Measurements from ENCODE around the gene PROSER3. TPM values are rescaled to one million over a fixed set of nuclear protein-coding genes. Genes with fewer than 3 reads are reported as not detected.

Gene PROSER3
- total RNA-seq = 10 to 100 TPM in 1 of 2 donors, 1 to 10 TPM in 1; 7.3 to 14.2 TPM

DNA sequence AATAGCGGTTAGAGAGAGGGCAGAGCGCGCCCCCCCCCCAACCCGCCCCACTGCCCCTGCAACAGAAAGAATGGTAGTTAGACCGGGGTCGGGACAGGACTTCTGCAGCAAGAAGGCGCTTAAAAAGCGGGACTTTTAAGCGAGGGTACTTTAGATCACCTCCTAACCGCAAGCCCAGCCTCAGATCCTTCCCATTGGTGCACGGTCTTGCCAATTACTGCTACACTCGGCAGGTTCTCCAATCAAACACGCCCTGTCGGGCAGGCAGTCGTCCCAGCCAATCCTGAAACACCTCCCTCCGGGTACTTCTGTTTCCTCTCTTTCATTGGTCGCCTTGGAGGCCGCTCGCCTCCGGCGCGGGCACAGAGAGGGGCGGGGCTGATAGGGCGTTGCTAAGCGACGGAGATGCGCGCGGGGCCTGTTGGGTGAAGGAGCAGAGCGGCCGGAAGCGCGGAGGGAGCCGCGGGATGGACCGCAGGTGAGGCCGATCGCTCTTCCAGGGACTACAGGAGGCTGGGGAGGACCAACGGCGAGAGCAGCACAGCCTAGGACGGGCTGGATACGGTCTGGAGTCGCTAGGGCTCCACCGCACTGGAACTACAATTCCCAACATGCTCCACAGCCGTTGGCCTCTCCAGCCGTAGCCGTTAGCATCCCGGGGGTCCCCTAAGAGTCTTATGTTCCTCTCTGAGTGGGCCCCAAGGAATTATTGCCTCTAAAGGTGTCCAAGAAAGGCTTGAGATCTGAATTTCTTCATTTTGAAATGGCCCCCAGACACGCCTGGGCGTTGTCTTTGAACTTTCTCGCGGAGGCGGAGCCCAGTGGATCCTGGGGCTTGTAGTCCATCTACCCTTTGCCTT lies at the start of gene PROSER3:
TSS of gene PROSER3 (plus strand) at position 428 of the 860 bp plus-strand sequence. CDS start at position 468, 40 bp downstream.
- peak within 1 kb of the TSS; percentile 77 to 94 (median 90) for H3K27ac ChIP-seq
- peak; percentile 28 to 87 (median 86) for TF ChIP-seq POLR2A (IDR thresholded peaks at IDR 0.05)
- TF ChIP-seq, protein P1, sequence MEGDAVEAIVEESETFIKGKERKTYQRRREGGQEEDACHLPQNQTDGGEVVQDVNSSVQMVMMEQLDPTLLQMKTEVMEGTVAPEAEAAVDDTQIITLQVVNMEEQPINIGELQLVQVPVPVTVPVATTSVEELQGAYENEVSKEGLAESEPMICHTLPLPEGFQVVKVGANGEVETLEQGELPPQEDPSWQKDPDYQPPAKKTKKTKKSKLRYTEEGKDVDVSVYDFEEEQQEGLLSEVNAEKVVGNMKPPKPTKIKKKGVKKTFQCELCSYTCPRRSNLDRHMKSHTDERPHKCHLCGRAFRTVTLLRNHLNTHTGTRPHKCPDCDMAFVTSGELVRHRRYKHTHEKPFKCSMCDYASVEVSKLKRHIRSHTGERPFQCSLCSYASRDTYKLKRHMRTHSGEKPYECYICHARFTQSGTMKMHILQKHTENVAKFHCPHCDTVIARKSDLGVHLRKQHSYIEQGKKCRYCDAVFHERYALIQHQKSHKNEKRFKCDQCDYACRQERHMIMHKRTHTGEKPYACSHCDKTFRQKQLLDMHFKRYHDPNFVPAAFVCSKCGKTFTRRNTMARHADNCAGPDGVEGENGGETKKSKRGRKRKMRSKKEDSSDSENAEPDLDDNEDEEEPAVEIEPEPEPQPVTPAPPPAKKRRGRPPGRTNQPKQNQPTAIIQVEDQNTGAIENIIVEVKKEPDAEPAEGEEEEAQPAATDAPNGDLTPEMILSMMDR (IDR thresholded peaks at IDR 0.05) = no peak
- ATAC-seq (peak; percentile 97), DNase-seq (peak; percentile 98 to 99 (median 98))
- WGBS, 2 donors = 0% methylated on average over 33 to 49 of the region's 53 CpGs
- intact Hi-C loops (cut with DNase I) = no loop called here
- H3K4me1 ChIP-seq = peaks cover 29% of the 10 kb centered on the region
- H3K4me3 ChIP-seq = peak within 1 kb of the TSS; percentile 69 to 74
- peaks cover 0 to 5% of the 10 kb centered on the region in 2 donors for H3K36me3 ChIP-seq (replicated peaks in 1 of 2; ENCODE audit: insufficient read depth in 1 of 2, low read depth in 2 of 2)
- no peaks in the 10 kb centered on the region for H3K27me3 ChIP-seq
- H3K9me3 ChIP-seq = no peaks in the 10 kb centered on the region

GRCh38 chr19:35708391-35708790 lies 49.6 kb upstream of the PROSER3 start:
- H3K36me3 ChIP-seq (replicated peaks in 1 of 2; ENCODE audit: insufficient read depth in 1 of 2, low read depth in 2 of 2) = no peaks in the 10 kb centered on the region
- no peaks in the 10 kb centered on the region for H3K9me3 ChIP-seq
- no peak overlapping the region for H3K4me3 ChIP-seq
- TF ChIP-seq, protein P1 (IDR thresholded peaks at IDR 0.05) = no peak
- no peak for TF ChIP-seq POLR2A (IDR thresholded peaks at IDR 0.05)
- no peaks in the 10 kb centered on the region for H3K27me3 ChIP-seq
- intact Hi-C loops (cut with DNase I) = no loop called here
- ATAC-seq (no peak), DNase-seq (no peak)
- peaks cover 3% of the 10 kb centered on the region for H3K4me1 ChIP-seq
- H3K27ac ChIP-seq = no peak overlapping the region
- WGBS, 2 donors = 100% methylated on average over 1 of the region's 1 CpG; no CpG with 5 or more reads in 1 of the 2 donors

- intact Hi-C loops (cut with DNase I) = loop anchor here (10.0 kb wide), 1 partner anchor 156 kb away; no protein-coding TSS in a partner anchor
- Histone ChIP-seq H3K4me1 (peaks cover 10% of the 10 kb centered on the region), H3K4me3 (no peak overlapping the region), H3K9me3 (no peaks in the 10 kb centered on the region), H3K27ac (no peak overlapping the region), H3K27me3 (no peaks in the 10 kb centered on the region), H3K36me3 (replicated peaks in 1 of 2; ENCODE audit: insufficient read depth in 1 of 2, low read depth in 2 of 2) (no peaks in the 10 kb centered on the region)
- TF ChIP-seq, protein P1 (IDR thresholded peaks at IDR 0.05) = no peak
- TF ChIP-seq POLR2A (IDR thresholded peaks at IDR 0.05) = no peak
- no peak for ATAC-seq
- 58 to 72% methylated on average over 13 of the region's 13 CpGs for WGBS, 2 donors
- no peak for DNase-seq
These were observed 46.9 kb upstream of the PROSER3 start for GRCh38 chr19:35710784-35711723.

GRCh38 chr19:35712567-35713505 lies 45.1 kb upstream of the PROSER3 start:
- no peak overlapping the region for H3K27ac ChIP-seq
- intact Hi-C loops (cut with DNase I) = loop anchor here (10.0 kb wide), 1 partner anchor 158 kb away; no protein-coding TSS in a partner anchor

More at GRCh38 chr19:35712567-35713505, 45.1 kb upstream of the PROSER3 start:
- no peak overlapping the region for H3K4me3 ChIP-seq
- ATAC-seq (no peak), DNase-seq (no peak)
- no peaks in the 10 kb centered on the region for H3K9me3 ChIP-seq
- no peak for TF ChIP-seq POLR2A (IDR thresholded peaks at IDR 0.05)
- TF ChIP-seq, protein P1 (IDR thresholded peaks at IDR 0.05) = no peak
- 76 to 78% methylated on average over 11 of the region's 11 CpGs for WGBS, 2 donors
- H3K4me1 ChIP-seq = peaks cover 17% of the 10 kb centered on the region
- H3K27me3 ChIP-seq = no peaks in the 10 kb centered on the region
- H3K36me3 ChIP-seq (replicated peaks in 1 of 2; ENCODE audit: insufficient read depth in 1 of 2, low read depth in 2 of 2) = no peaks in the 10 kb centered on the region

Data from body of pancreas (tissue), 4 donors.